Left forelimb (tissue), 1 donor: ENCODE data around the gene TNFRSF21.
"Not testable (repeated sequence)": the region's sequence is repeated elsewhere in the genome, so short reads cannot be mapped to it uniquely, and the experiment has no call there.

Source experiments
- DNase-seq: peaks from one replicate; pipeline ENCODE4 v3.0.0-alpha.2; 2018; ENCODE audit warnings: low spot score

TNFRSF21 gene

DNA sequence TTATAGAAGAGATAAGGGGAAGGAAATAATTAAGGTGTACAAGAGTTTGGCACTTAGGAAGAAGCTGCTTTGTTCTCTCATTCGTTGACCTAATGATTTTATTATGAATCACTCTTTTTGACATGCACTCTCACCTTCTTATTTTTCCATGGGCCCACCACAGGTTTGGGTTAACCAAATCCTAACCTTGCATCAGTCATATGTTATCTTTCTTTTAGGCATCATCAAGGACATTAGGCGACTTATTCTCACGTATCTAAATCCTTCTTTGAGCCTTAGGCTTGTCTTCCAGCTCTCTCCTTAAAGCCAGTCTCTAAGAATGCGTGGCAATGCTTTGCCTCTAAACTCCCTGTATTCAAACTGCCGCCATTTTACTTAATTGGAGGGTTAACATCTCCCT lies 58.3 kb downstream of the TNFRSF21 start:
- no peak for DNase-seq

DNA sequence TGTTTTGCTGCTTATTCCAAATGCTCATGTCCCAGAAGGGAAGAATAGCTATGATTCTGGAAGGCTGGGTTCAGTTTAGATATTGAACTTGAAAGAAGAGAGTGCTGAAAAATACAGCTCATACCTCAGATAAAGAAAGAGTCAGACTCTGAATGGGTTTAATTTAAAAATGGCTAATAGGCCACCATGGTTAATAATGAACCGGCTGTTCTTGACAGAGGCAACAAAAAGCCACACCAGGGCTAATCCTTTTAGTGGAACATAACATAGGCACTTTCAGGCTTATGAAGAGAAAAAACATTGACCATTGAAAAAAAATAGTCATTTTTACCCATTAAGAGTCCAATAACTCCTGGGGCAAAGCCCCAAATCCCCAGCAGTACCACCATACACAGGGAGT lies 59.4 kb downstream of the TNFRSF21 start:
- DNase-seq: no peak

DNA sequence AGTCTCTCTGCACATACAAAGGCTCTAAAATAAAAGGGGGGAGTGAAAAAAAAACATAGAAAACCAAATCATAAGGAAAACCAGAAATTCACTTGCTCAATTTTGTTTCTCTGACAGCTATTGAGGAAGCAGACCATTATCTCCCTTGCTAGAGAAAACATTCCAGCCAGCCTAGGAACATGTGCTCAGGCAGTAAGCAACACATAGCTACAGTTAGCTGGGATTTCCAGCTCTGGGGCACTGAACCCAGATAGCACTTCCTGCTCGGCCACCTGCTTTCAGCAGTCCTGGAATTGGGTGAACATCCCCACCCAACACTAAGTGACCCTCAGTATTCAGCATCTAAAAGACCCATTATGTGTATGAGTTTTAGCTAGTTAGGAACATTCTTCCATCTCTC lies 61.3 kb downstream of the TNFRSF21 start:
- no peak for DNase-seq

DNA sequence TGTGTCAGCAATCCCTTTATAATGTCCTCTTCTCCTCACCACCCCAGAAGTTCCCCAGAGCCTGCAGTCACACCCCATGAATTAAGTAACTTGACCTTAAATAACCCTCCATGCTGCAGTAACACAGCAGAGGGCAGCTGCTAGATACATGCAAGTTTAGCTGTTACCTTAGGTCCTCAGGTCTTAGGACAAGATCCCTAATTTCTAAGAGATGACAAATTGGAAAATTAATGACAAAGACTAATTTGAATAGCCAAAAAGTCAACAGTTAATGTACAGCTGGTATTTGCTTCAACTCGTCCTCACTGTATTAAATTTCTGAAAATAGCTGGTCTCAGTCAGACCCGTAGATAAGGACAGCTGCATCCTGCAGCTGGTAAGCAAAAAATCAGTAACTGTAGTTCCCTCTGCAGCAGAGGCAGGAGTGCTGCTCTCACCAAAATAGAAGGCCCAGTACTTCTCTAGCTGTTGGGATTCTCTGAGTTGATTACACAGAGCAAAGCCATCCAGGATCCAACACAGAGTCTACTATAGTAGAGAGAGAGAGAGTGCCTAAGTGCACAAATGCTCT lies 62.4 kb downstream of the TNFRSF21 start:
- DNase-seq: no peak

DNA sequence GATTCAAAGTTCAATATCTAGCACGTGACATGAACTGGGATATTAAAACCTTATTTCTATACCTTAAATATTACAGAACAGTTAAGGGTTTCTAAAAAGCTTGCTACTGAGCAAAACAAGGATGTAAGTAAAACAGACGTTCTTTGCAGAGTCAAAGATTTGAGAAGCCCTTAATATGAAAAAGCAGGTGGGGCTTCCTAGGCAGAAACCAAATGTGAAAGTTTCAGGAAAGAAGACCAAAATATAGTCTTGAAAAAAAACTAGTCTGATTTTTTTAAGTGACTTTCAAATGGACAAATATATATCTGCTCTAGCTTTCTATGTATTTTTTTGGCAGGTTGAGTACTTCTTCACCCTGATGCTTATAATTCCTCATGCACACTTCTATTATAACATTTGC lies 63.2 kb downstream of the TNFRSF21 start:
- no peak for DNase-seq

DNA sequence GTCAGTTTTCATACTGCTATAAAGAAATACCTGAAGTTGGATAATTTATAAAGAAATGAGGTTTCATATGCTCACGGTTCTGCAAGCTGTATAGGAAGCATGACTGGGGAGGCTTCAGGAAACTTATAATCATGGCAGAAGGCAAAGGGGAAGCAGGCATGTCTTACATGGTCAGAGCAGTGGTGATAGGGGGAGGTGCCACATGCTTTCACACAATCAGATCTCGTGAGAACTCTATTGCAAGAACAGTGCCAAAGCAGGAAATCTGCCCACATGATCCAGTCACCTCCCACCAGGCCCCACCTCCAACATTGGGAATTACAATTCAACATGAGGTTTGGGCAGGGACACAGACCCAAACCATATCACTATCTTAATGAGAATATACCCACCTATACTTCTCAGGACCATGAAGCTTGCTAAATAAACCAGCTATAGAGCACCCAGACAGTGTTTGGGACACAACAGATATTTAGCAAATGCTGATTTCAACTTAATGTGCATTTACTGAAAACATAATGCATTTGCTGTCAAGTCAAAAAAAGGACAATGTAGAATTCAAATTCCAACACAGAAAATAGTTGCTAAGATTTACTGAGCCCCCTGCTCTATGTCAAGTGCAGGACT lies 63.8 kb downstream of the TNFRSF21 start:
- DNase-seq: no peak

DNA sequence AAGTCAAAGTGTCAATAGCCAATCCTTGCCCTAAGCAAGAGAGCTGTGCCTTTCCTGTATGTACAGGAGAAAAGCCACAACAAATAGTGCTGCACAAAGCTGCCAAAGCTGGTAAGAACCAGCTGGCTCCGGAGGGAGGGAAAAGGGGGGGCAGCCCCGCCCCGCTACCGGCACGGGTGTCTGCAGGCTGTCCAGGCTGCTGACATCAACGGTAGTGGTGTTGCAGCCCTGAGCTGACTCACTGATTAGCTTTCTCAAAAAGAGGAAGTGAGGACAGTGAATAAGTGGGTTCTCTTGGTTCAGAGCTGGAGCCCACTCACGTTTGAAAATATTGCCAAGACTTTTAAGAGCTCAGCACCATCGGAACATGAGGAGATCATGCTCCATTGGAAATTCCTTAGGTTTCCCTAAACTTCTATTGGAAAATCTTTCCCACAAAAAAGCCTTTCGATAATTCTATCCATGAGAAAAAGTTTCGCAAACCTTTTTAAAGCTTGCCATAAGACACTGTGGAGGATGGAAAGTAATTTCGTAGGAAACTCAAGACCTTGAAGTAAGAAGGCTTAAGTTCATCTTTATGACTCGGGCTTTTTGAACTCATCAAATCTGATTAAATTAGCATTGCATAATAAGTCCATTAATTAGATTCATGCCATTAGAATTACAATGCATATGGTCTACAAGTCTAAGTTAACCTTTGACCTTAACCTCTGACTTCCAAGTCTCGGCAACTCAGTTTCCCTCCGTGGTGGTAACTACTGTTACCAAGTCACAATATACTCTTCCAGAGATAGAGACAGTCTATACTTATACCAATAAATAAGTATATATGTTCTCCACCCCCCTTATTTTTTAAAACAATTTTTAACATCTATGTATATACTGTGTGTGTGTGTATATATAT lies 67.0 kb downstream of the TNFRSF21 start:
- no peak for DNase-seq

DNA sequence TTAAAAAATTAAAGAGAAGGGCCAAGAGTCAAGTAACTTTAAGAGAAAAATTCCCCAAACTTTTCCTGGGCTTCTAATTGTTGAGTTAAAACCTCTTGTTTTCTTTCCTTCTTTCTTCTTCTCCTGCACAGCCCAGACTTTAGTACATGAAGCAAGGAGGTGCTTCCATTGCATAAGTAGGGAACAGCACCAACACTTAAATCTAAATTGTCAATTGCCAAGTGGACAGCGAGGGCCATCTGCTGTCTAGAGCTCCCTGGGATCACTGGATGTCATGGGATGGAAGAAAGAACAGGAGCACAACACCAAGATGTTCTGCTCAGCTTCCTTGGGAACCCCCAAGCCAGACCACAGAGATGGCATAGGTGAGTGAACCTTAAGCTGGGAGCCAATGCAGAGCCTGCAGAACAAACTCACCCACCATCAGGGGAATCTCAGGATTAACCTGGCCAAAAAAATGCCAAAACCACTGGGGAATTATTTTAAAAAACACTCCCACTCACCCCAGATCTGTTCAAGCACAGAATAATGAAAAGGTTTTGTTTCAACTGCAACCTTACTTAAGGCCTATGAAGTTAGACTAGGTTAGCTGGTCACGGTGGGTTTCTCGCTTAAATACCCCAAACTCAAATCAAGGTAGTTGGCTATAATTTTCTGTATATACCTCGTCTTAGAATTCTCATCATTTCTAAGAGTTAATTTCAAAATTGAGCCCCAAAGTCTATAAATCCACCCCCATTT lies 67.8 kb downstream of the TNFRSF21 start:
- no peak for DNase-seq

DNA sequence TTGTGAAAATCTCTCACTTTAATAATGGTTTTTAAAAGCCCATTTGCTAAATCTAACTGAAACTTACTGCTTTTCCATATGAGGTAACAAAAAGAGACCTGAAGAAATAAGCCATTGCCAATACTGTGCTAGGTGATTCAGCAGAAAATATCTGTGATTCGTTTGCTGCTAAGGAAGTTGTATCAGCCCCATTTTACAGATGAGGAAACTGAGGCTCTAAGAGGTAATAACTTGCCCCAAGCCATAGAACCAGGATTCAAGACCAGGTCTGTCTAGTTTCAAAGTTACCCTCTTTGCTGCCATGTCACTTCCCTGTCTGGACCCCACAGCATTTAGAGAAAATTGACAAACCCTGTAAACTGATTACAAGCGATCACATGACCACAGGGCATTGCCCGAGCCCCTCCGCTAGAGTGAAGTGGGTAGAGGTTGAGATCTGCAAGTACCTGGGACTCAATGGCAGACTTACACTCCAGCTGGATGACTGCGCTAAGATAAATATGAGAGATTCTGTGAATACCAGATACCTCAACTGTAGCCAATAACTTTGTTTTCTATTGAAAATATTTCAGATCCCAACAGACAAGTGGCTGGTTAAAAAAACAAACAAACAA lies 69.3 kb downstream of the TNFRSF21 start:
- DNase-seq: no peak

DNA sequence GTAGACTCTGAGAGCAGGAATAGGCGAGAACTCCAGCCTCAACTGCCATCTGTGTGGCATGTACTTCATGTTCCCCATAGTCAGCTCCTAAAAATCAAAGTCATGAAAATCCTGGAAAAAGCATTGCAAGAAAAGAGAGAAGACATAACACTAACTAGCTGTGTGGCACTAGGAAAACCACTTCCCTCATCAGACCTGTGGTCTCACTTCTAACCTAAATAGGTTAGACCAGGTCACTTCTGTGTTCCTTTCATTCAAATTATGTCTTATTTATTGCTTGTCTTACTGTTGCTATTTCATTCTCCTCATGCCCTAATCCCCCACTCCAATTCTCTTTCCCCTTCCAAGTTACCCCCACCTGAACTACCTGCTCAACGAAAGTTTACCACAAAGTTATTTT lies 70.2 kb downstream of the TNFRSF21 start:
- DNase-seq: no peak

DNA sequence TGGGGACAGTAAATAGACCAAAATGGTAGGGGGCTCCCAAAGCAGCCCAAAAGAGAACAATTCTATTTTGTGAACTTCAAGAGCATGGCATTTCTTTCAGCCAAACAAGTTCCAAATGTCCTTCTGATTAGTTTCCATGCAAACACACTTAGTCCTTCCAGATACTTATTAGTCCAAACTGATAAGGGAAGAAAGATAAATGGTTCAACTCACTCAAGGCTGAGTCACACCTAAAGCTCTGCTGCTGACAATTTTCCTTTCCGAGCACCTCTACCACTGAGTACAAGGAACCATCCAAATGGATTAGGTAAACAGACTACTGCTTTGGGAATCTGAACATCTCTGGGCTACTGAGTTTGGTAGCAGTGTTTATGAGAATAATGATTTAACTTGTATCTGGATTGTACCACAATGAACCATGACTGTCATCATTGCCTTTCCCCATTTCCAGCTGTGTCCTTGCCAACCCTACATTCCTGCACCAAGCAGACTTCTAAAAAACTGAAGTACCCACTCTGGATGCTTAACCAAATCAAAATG lies 71.2 kb downstream of the TNFRSF21 start:
- no peak for DNase-seq

DNA sequence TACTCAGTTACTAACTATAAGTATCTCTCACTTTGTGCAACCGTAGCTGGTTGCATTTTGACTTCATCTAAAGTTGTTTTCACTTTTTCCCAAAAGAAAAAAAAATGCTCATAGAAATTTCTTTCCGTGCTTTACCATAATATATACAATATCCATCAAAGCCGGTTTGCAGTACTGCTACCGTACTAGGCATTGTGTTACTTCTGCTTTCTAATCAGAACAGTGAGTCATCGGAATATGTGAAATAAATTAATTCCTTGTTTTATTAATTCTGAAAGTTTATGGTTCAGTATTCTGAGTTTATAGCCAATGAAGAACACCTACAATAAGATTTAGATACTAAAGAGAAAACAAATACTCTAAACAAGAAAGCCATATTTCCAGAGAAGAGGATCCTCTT lies 72.5 kb downstream of the TNFRSF21 start:
- DNase-seq: no peak

DNA sequence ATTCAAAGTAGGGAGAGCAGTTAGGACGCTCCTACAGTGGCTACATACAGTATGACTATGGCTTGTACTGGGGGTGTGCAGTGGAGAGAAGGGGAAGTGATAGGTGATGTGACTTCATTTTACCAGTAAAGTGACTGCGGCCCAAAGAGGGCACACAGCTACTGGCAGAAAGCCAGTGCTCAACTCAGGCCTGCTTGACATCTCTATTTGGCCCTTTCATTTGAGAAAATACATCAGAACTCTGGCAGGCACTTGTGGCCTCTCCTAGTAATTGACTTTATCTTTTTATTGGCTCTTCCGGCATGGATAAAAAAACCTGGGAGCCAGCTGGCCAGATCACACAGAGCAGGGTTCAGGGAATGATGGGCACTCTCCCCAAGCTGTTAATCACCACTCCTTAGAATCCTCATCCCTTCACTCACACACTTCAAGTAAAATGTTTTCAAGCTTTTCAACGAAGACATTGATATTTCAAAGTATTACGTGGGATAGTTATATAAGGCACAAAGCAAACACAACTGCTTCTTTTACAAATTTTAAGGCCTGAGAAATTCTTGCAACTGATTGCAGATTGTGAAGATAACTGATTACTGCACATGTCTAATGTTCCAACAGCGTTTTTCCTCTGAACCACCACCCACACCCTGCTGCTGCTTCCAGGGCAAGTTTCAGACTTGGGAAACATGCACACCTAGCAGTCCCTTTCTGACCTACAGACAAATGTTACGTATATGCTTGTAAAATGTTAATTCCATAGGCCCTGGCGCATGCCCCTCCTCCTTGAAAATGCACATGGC lies 73.5 kb downstream of the TNFRSF21 start:
- no peak for DNase-seq

DNA sequence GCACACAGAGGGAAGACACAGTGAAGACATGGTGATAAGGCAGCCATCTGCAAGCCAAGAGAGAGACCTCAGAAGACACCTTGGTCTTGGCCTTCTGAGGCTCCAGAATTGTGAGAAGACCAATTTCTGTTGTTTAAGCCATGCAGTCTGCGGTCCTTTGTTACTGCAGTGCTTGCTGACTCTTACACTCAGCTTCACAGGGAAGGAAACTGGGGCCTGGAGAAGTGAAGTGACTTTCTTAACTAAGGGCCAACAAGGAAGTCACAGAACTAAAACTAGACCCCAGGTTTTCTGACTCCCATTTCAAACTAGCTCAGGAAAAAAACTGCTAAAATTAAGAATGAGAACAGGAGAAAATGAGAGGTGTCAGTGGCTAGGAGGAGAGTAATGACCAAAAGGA lies 74.3 kb downstream of the TNFRSF21 start:
- DNase-seq: no peak

DNA sequence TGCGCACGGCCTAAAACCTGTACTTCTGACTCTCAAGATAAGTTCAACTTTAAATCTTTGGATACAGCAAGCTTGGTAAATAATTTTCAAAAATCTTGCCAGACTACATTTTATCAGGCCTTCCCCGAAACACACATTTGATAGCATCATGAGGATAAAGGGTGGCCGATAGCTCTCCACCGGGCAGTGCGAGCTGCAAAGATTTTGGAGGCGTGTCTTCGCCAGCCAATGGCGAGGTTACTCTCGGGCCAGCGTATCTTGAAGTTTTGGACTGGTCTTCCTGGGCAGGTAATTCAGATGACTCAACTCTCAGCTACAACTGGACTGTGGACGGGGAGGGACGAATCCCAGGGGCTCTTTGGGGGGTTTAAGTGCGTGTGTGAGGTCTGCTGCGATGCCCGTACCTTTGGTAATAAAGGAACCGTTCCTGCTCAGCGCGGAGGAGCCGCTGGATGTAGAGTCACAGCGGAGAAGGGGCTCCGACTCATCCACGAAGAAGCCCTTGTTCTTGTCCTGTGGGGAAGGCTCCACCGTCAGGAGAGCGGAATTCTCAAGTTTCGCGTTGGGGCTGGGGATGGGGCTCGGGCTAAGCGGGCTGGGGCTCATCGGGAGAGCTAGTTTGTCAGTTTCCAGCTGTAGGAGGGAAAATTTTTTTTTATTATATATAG lies 75.3 kb downstream of the TNFRSF21 start:
- no peak for DNase-seq

DNA sequence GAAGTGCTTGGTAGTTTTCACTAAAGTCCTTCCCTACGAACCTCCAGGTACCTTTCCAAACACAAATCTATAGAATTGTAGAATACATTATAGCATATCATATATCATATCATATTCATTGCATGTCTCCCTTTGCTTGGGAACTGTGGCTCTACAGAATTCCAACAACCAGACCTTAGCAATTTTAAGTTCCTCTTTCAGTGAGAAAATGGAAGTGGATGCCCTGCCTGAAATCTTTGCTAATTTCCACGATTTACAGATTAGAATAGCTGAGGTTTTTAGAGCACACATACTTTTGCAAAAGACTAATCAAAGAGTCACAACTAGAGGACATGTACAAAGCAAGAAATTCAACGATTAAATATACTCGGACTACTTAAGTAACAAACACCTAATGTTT lies 78.6 kb downstream of the TNFRSF21 start:
- DNase-seq: no peak

DNA sequence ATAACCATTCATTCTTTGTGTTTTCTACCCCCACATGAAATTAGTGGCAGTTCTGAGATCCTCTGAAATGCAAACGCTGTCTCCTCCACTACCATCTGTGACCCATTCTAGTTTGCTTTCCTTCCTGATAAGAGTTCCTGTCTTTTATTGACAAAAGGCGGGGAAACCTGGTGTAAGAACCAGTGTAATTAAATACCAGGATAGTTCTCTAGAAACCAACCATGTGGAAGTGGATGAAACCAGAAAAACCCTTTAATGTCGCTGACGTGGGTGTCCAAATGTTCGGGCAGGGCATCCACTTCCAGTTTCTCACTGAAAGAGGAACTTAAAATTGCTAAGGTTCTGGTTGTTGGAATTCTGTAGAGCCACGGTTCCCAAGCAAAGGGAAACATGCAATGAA lies 79.1 kb downstream of the TNFRSF21 start:
- DNase-seq: no peak

DNA sequence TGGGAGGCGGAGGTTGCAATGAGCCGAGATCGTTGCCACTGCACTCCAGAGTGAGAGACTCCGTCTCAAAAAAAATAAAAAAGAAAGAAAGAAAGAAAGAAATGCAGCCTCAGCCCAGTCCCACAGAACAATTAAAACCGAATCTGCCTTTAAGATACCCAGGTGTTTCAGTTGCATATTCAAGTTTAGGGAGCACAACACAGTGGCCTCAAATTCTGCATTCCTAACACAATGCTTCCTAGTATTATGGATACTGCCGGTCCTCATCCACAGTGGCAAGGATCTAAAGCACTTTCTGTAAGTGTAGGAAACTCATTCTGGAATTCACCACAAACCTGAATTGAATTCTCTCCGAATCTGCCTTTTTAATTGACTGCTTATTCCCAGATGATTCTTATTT lies 80.5 kb downstream of the TNFRSF21 start:
- DNase-seq: no peak

DNA sequence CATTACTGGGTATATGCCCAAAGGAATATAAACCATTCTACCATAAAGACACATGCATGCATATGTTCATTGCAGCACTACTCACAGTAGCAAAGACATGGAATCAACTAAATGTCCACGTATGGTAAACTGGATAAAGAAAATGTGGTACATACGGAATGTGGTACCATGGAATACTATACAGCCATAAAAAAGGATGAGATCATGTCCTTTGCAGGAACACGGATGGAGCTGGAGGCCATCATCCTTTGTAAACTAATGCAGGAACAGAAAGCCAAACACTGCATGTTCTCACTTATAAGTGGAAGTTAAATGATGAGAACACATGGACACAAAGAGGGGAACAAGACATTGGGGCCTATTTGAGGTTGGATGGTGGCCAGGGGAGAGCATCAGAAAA lies 81.6 kb downstream of the TNFRSF21 start:
- DNase-seq: not testable (repeated sequence)

DNA sequence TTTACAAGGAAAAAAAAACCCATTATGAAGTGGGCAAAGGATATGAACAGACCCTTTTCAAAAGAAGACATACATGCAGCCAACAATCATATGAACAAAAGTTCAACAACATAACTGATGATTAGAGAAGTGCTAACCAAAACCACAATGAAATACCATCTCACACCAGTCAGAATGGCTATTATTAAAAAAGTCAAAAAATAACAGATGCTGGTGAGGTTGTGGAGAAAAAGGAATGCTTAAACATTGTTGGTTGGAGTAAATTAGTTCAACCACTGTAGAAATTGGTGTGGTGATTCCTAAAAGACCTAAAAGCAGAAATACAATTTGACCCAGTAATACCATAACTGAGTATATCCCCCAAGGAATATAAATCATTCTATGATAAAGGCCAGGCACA lies 86.5 kb downstream of the TNFRSF21 start:
- not testable (repeated sequence) for DNase-seq
